IPS-18c (cell line): ENCODE data around the gene INO80B.
A peak's percentile ranks its signal among the peaks of the same experiment; 100 is the strongest.
"Not testable (repeated sequence)": the region's sequence is repeated elsewhere in the genome, so short reads cannot be mapped to it uniquely, and the experiment has no call there.

ENCODE experiments used
- H3K4me3 ChIP-seq: 2 replicates; pipeline ENCODE4 v1.7.0; 2013; ENCODE audit warnings: low read depth, mild to moderate bottlenecking, low read length, moderate library complexity; ENCODE audit not compliant: insufficient read depth
- H3K9me3 ChIP-seq: one replicate; pipeline ENCODE4 v1.6.1; 2013; ENCODE audit warnings: mild to moderate bottlenecking, low read length, moderate library complexity; ENCODE audit not compliant: control insufficient read depth, insufficient read depth

The INO80B gene

DNA sequence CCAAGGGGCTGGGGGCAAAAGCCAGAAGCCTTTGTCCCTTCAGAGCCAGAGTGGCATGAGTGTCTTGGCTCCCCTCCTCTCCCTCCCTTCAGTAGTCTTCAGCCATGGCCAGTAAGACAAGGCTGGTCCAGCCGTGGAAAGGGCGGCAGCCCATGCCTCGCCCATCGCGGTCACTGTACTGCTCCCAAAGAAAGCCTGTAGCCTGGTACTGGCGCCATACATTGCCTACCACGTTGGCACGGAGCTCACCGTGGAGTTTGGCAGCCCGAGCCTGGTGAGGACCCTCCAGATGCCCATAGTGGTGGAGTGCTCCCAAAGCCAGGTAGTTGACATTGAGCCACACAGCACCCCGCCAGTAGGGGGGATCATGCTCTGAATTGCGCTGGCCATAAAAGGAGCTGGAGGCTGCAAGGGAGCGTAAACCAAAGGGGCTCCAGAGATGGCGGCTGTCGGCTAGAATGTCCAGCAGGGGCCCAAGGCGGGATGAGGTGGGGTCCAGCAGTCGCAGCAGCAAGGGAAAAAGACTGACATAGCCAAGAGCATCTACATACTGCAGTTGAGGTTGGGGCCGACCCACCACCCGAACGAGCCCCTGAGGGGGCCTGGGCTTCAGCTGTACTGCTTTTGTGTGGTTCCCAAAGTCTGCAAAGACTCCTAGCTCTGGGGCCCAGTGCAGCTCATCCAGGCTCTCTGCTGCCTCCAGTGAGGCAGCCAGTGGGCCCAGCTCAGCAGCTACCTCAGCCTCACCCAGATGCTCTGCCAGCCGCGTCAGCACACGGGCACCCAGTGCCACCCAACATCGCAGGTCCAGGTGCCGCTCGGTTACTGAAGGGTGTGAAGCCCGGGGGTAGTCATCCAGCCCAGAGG, 6.5 kb downstream of the INO80B start:
- Histone ChIP-seq H3K9me3 (no peaks in the 10 kb centered on the region), H3K4me3 (no peak overlapping the region)

DNA sequence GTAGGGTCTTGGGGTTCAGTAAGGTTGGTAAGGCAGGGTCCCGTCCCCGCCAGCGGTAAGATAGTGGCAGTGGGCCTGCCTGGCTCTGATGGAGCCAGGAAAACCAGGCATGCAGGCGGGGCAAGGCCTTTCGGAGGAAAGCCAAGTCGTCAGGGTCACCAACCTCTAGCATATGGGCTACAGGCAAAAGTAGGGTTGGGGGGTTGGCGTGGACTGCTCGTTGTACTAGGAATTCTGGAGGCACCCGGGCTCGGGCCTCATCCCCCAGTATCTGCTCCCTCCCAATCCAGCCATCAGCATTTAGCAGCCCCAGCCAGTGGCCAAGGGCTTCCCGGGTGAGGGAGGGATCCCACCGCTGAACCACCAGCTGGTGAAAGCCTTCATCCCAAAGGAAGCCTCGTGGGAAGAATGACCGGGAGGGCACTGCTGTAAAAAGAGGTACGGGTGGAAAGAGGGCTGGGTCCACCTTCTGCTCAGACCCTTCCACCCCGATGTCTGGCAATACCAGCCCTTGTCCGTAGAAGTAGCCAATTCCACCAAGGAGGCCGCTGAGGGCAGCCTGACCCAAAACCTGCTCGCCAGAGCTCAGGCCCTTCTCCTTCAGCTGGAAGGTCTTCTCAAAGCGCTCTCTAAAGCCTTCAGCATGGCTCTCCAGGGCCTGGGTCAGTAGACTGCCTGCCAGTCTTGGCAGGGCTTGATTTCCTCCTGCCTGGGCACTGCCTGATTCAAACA, 7.3 kb downstream of the INO80B start:
- Histone ChIP-seq H3K4me3 (no peak overlapping the region), H3K9me3 (no peaks in the 10 kb centered on the region)

DNA sequence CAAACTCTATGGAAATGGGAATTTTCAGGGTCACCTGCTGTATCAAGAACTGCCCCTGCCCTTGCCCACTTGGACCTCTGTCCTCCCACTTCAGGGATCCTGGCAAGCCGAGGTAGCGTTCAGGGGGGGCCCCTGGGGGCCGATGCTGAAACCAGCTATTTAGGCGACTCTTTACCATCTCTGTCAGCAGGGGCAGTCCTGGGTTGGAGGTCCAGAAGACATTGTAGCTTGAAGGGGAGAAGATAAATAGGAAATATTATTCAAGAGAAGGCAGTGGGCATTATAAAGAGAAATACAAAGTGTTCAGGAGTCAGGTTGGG, 7.9 kb downstream of the INO80B start:
- Histone ChIP-seq H3K9me3 (no peaks in the 10 kb centered on the region), H3K4me3 (no peak overlapping the region)

DNA sequence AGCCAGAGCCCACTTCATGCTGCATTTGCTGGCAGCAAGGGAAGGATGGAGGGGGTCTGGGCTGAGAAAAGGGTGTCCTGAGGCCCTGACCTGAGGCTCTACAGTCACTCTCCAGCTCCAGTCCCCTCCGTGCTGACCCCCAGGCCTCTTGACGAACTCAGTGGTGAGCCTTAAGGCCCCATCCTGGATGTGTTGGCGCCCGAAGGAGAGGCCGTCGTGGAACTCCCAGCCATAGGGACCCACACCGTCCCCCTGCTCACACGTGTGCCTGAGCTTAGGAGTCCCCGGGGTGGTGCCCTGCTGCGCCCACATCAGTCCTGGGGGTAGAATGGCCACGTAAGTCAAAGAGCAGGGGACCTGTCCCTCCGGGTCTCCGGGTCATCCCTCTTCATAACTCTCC, 9.5 kb downstream of the INO80B start:
- no peaks in the 10 kb centered on the region for H3K9me3 ChIP-seq

DNA sequence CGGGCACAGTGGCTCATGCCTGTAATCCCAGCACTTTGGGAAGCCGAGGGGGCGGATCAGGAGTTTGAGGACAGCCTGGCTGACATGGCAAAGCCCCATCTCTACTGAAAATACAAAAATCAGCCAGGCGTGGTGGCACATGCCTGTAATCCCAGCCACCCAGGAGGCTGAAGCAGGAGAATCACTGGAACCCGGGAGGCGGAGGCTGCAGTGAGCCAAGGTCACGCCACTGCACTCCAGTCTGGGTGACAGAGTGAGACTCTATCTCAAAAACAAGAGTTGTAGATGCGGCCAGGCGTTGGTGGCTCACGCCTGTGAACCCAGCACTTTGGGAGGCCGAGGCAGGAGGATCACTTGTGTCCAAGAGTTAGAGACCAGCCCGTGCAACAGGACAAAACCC, 15.9 kb downstream of the INO80B start:
- H3K9me3 ChIP-seq, result not testable (repeated sequence)

More for the DNA sequence above, 9.5 kb downstream of the INO80B start:
- peak overlapping the region; percentile 89 for H3K4me3 ChIP-seq

DNA sequence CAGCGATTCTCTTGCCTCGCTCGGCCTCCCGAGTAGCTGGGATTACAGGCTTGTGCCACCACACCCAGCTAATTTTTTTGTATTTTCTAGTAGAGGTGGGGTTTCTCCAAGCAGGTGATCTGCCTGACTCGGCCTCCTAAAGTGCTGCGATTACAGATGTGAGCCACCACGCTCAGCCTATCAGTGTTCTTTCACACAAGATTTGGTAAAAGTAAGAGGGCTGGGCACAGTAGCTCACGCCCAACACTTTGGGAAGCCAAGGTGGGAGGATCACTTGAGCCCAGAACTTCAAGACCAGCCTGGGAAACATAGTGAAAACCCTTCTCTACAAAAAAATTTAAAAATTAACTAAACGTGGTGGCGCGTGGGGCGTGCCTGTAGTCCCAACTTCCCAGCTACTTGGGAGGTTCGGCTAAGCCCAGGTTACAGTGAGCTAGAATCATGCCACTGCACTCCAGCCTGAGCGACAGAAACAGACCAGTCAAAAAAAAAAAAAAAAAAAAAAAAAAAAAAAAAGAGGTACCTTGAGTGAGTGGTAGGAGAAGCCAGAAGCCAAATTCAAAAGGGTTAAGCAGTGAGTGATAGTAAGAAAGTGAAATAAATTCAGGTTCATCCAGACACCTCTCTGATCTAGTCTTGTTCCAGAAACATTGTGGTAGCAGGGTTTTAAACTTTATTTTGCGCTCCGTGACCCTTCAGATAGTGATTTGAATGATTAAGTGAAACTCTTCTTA, 16.6 kb downstream of the INO80B start:
- Histone ChIP-seq H3K9me3 (no peaks in the 10 kb centered on the region), H3K4me3 (peak overlapping the region; percentile 99)

More for the DNA sequence above, 15.9 kb downstream of the INO80B start:
- not testable (repeated sequence) for H3K4me3 ChIP-seq

DNA sequence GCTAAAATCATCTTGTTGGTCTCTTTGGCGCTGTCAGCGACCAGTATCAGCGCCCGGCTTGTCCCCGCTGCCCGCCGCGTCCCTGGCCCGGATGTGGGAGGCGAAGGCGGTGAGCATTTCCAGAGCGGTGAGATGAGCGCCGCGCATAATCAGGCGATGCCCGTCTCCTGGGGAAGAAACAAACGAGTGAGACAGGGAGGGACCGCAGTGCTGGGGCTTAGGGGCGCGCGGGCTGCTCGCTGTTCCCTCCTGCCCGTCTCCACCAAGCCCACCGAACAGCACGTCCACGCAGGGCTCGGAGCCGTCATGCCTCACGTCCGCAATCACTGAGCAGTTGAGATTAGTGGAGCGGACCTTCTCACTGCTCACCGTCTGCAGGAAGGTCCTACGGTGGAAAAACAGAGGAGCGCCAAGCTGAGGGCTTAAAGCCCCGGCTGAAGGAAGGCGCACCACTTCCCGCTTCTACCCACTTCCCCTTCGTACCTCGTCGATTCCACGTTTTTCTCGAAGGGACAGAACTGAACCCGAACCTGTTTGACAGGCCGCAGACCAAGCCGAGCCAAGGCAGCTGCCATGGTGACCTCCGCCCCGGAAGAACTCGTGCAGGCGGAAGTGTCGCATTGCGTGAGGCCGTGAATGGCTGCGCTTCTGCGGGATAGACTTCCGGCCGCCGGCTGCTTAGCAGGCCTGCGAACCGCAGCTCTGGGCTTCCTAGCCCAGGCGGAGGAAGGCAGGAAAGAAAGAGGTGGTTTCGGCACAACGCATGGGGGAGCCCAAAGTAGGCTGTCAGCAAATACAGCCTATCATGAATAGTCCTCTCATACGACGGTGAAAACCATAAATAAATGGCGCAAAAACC, 17.4 kb downstream of the INO80B start, which contains the start of gene MRPL53:
Gene MRPL53, minus strand, starts transcription at position 595 of the 859 bp plus-strand sequence. Its CDS starts 20 bp downstream, at position 575.
- Histone ChIP-seq H3K9me3 (no peaks in the 10 kb centered on the region), H3K4me3 (peak within 1 kb of the TSS; percentile 99)

DNA sequence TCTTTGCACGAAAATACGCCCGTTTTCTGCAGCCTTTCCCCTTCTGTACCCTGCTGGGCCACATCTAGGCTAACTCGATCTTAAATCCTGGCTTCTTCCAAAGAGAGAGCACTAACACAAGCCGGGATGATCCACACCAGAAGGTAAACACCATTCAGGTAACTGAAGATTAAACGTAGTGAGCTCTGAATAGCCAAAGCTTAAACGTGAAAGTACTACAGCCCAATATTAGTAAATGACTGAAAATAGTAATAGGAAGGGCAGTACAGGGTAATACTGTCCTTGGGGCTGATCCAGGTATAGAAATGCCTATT, 18.0 kb downstream of the INO80B start:
- peak overlapping the region; percentile 99 for H3K4me3 ChIP-seq
- no peaks in the 10 kb centered on the region for H3K9me3 ChIP-seq

DNA sequence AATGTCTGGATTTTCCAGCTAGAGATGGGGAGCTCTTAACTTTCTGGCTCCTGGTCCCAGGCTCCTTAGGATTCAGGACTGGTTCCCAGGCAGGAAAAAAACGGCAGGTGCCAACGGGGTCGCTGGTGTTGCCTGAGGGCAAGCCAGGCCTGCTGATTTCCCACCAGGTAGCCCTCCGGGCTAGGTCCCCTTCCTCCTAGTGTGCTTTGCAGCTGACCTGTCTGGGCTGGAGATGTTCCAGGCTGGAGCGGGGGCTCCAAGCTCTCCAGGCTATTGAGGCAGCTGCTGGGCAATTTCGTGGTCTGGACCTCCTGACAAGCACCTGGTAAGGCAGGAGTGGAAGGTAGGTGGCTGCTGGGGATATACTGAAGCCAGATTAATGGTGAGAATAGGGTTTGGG, 19.6 kb downstream of the INO80B start:
- H3K9me3 ChIP-seq, result no peaks in the 10 kb centered on the region

DNA sequence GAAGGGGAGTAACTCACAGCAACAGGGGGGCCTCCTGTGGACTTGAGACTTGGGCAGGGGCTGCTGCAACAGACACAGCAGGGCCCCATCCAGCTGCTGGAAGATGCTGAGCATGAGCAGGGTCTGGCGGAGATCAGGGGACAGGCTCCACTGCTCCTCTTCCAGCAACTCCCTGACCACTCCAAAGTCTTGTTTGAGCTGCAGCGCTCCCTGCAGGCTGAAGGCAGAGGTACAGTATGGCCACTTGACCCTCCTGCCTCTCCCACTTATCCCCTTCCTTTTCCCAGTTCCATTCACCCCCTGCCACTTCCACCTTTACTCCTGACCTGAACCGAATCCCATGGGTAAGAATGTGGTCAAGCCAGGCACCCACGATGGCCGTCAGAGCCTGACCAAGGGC, 20.0 kb downstream of the INO80B start:
- Histone ChIP-seq H3K9me3 (no peaks in the 10 kb centered on the region), H3K4me3 (no peak overlapping the region)

More for the DNA sequence above, 19.6 kb downstream of the INO80B start:
- H3K4me3 ChIP-seq, result no peak overlapping the region

DNA sequence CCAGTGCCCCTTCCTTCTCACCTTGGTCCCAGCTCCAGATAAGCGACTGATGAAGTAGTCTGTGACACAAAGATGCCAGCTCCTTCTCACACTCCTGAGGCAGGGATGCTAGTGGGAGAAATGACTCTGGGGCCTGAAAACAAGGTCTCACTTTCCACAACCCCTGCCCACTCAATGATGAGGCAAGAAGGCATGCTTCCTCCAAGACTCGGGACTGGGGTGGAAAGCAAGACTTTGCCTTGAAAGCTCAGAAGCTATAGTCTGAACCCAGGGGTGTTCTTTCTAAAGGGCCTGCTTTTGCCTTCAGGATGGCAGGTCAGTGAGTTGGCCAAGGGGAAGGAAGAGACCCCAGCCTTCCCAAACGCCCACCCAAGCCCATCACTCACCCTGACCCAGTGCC, 26.5 kb downstream of the INO80B start:
- H3K9me3 ChIP-seq, result no peaks in the 10 kb centered on the region
- H3K4me3 ChIP-seq, result peak overlapping the region; percentile 87

DNA sequence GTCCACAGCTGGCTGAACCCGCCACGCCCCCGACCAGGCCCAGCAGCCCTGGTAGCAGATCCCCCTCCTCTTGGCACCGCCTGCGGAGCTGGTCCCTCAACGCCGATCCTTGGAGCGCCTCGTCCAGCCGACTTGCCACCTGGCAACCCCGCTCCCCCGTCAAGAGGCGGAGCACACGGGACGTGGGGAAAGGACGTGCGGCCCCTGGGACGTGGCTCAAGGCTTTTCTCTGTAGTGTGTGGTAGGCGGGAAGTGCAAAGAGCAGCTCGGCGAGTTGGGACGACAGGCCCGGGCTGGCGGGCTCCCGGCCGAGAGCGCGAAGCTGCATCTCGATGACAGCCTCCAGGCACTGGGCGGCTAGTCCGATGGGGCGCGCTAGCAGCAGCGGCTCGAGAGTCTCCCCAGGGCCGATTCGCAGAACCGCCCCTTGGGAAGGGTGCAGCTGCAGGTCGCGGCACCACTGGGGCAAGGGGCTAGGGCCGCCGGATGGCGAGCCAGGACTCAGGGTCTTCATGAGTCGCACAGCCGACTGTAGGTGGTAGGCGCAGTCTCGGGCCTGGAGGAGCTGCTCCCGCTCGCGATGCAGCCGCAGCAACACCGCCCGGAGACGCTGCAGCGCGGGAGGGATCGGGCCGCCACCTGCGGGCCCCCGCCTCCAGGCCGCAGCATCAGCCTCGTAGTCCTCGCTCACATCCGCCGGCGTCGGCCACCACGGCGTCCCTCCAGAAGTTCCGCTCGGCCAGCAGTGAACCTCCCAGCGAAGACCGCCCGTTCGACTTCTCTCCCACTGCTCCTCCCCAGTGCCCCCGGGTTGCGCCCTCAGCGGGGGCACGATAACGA, 27.3 kb downstream of the INO80B start:
- H3K4me3 ChIP-seq, result peak overlapping the region; percentile 87
- H3K9me3 ChIP-seq, result no peaks in the 10 kb centered on the region

DNA sequence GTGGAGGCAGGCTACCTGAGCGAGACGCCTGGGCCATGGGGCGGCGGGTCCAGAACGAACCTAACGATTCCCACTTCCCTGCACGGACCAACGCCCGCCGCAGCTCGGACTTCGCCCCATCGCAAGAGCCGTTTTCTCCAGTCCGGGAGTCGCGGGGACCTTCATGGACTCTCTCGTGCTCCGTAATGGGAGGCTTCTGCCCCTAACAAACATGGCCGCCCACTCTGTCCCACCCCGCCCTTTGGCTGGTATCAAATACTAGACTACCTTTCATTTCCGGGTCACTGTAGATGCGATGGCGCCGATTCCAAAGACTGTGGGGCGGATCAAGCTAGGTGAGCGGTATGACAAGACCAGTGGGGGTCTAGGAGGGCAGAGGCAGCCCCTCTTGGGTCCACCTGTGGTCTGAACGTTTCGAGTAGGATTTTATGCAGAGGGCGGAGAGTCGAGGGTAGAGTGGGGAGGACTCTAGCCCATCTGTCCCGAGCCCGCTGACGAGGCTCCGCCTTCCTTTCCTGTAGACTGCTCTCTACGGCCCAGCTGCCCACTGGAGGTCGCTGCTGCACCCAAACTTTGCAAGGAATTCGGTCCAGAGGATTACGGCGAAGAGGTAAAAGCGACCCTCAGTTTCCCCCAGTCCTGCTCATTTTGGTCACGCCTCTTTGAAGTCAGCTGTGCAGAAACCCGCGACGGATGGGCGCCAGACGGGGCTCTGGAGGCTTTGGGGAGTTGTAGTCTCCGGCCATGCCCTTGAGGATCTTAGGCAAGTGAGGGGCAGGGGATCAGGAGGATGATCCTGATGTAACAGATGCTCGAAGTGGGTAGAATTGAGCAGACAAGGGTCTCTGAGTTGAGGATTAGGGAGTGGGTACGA, 28.2 kb downstream of the INO80B start, which contains the start of the genes CCDC142 and TTC31:
Gene CCDC142, minus strand, starts transcription at position 198 of the 874 bp plus-strand sequence. Its CDS starts 161 bp downstream, at position 37.
Gene TTC31, plus strand, starts transcription at position 281 of the 874 bp plus-strand sequence. Its CDS starts 15 bp downstream, at position 296.
- peak within 1 kb of the TSS; percentile 87 for H3K4me3 ChIP-seq
- no peaks in the 10 kb centered on the region for H3K9me3 ChIP-seq

DNA sequence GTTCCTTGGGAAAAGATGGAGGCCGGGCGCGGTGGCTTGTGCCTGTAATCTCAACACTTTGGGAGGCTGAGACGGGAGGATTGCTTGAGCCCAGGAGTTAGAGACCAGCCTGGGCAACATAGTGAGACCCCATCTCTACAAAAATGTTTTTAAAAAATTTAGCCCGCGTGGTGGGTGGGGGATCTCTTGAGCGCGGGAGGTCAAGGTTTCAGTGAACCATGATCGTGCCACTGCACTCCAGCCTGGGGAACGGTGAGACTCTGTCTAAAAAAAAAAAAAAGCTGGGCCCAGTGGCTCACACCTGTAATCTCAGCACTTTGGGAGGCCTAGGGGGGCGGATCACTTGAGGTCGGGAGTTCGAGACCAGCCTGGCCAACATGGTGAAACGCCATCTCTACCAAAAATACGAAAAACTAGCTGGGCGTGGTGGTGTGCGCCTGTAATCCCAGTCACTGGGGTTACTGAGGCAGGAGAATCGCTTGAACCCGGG, 28.8 kb downstream of the INO80B start:
- H3K9me3 ChIP-seq, result not testable (repeated sequence)
- peak overlapping the region; percentile 87 for H3K4me3 ChIP-seq

DNA sequence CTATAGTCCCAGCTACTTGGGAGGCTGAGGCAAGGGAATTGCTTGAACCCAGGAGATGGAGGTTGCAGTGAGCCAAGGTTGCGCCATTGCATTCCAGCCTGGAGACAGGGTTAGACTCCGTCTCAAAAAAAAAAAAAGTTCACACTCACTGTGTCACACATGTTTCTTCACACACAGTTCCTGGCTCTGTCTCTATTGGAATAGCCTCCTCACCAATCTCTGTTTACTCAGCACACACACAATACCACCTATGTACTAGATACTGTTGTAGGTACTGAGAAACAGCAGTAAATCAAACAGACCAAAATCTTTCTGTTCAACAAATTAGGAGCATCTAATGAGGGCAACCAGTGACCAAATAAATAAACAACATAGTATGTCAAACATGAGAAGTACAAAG, 31.3 kb downstream of the INO80B start:
- Histone ChIP-seq H3K9me3 (no peaks in the 10 kb centered on the region), H3K4me3 (no peak overlapping the region)
